T-helper 1 cell (primary cell): ENCODE results near the gene SEC61A2.
"Not testable (repeated sequence)": the region's sequence is repeated elsewhere in the genome, so short reads cannot be mapped to it uniquely, and the experiment has no call there.

Experiments
- DNase-seq, 5 donors: peaks; one replicate each; pipeline ENCODE4 v3.0.0-alpha.2; 2012 to 2020
- total RNA-seq, 4 donors: gene quantifications; one replicate each; lab custom pipeline; 2026; lab: John Stamatoyannopoulos, UW

The SEC61A2 gene
- total RNA-seq: 9.4 to 14.6 (median 11.2) reads per million in 4 donors

- peak; percentile 94 to 100 (median 98) for DNase-seq
Observed at GRCh38 chr10:12129222-12130111, at the start of gene SEC61A2. Gene SEC61A2 (plus strand): TSS chr10:12129677. CDS start chr10:12129788, 111 bp downstream.

GRCh38 chr10:12081470-12081869, 48.0 kb upstream of the SEC61A2 start:
- no peak for DNase-seq

- DNase-seq: no peak
Observed at GRCh38 chr10:12081879-12082557, 47.5 kb upstream of the SEC61A2 start.

GRCh38 chr10:12088919-12089318, 40.6 kb upstream of the SEC61A2 start:
- no peak for DNase-seq

GRCh38 chr10:12091421-12091820, 38.1 kb upstream of the SEC61A2 start:
- DNase-seq: no peak

GRCh38 chr10:12097361-12097760, 32.1 kb upstream of the SEC61A2 start:
- not testable (repeated sequence) for DNase-seq

- DNase-seq: no peak
Observed at GRCh38 chr10:12097791-12098190, 31.7 kb upstream of the SEC61A2 start.

GRCh38 chr10:12098966-12099365, 30.5 kb upstream of the SEC61A2 start:
- DNase-seq: no peak

- no peak for DNase-seq
Observed at GRCh38 chr10:12103802-12104201, 25.7 kb upstream of the SEC61A2 start.

GRCh38 chr10:12107781-12108180, 21.7 kb upstream of the SEC61A2 start:
- no peak for DNase-seq

GRCh38 chr10:12109286-12109685, 20.2 kb upstream of the SEC61A2 start:
- no peak for DNase-seq

- no peak for DNase-seq
Observed at GRCh38 chr10:12111528-12111927, 17.9 kb upstream of the SEC61A2 start.

GRCh38 chr10:12113627-12114026, 15.8 kb upstream of the SEC61A2 start:
- no peak for DNase-seq

GRCh38 chr10:12121673-12122072, 7.8 kb upstream of the SEC61A2 start:
- peak in 1 of 5 donors; percentile 28 for DNase-seq

- DNase-seq: peak in 2 of 5 donors; percentile 16 to 69
Observed at GRCh38 chr10:12130237-12130872, 878 bp downstream of the SEC61A2 start.

- DNase-seq: no peak
Observed at GRCh38 chr10:12135631-12136030, 6.2 kb downstream of the SEC61A2 start.

GRCh38 chr10:12140038-12140437, 10.6 kb downstream of the SEC61A2 start:
- DNase-seq: no peak

GRCh38 chr10:12144538-12144937, 15.1 kb downstream of the SEC61A2 start:
- DNase-seq: no peak

- no peak for DNase-seq
Observed at GRCh38 chr10:12150163-12150562, 20.7 kb downstream of the SEC61A2 start.

- DNase-seq: no peak
Observed at GRCh38 chr10:12154516-12154915, 25.0 kb downstream of the SEC61A2 start.

GRCh38 chr10:12156367-12157123, 27.1 kb downstream of the SEC61A2 start:
- no peak for DNase-seq

GRCh38 chr10:12158111-12158510, 28.6 kb downstream of the SEC61A2 start:
- no peak for DNase-seq

- no peak for DNase-seq
Observed at GRCh38 chr10:12160664-12161063, 31.2 kb downstream of the SEC61A2 start.
